Fibroblast of lung (primary cell): ENCODE data around the gene SYT3. TPM values are rescaled to one million over a fixed set of nuclear protein-coding genes. Genes with fewer than 3 reads are reported as not detected.

ENCODE experiments used
- DNase-seq, 2 donors: peaks; one replicate each; pipeline versions ENCODE4 v3.0.0 to v3.0.0-alpha.2; 2010; ENCODE audit warnings: low read depth in 2 of 2
- H2AFZ ChIP-seq: 2 replicates; pipeline ENCODE4 v1.5.1; 2012; ENCODE audit warnings: low read length, control low read depth, inconsistent platforms
- H3K27ac ChIP-seq: 2 replicates; pipeline ENCODE4 v1.5.1; 2011; ENCODE audit warnings: low read length, control low read depth; ENCODE audit not compliant: insufficient read depth
- H3K27me3 ChIP-seq: 2 replicates; pipeline ENCODE4 v1.5.1; 2011; ENCODE audit warnings: mild to moderate bottlenecking, low read length; ENCODE audit not compliant: control insufficient read depth, insufficient read depth
- H3K36me3 ChIP-seq: 2 replicates; pipeline ENCODE4 v1.5.1; 2011; ENCODE audit warnings: low read length; ENCODE audit not compliant: control insufficient read depth, insufficient read depth
- H3K4me1 ChIP-seq: 2 replicates; pipeline ENCODE4 v1.5.1; 2011; ENCODE audit warnings: low read length; ENCODE audit not compliant: control insufficient read depth, insufficient read depth; ENCODE audit errors: extremely low read depth
- H3K4me2 ChIP-seq: 2 replicates; pipeline ENCODE4 v1.5.1; 2011; ENCODE audit warnings: low read length, control low read depth; ENCODE audit not compliant: insufficient read depth; ENCODE audit errors: extremely low read depth
- H3K4me3 ChIP-seq, 4 experiments: fragments of 200-600 bp in 1 of 4; sonication (generic) in 1 of 4; replicated peaks in 1 of 4; 2 replicates each; pipeline ENCODE4 v1.5.1; 2011 to 2016; ENCODE audit warnings: low read length in 4 of 4, low read depth in 3 of 4, mild to moderate bottlenecking in 3 of 4, control low read depth in 2 of 4, inconsistent platforms in 1 of 4, mixed read lengths in 1 of 4; ENCODE audit not compliant: insufficient read depth in 1 of 4; ENCODE audit errors: control extremely low read depth in 1 of 4
- H3K79me2 ChIP-seq: 2 replicates; pipeline ENCODE4 v1.5.1; 2012; ENCODE audit warnings: mild to moderate bottlenecking, low read length, inconsistent platforms; ENCODE audit not compliant: control insufficient read depth, insufficient read depth
- H3K9ac ChIP-seq: 2 replicates; pipeline ENCODE4 v1.5.1; 2011; ENCODE audit warnings: mild to moderate bottlenecking, low read length, control low read depth; ENCODE audit not compliant: insufficient read depth
- H3K9me3 ChIP-seq: 2 replicates; pipeline ENCODE4 v1.5.1; 2012; ENCODE audit warnings: low read depth, low read length; ENCODE audit not compliant: control insufficient read depth, insufficient read depth
- H4K20me1 ChIP-seq: 2 replicates; pipeline ENCODE4 v1.5.1; 2011; ENCODE audit warnings: low read length; ENCODE audit not compliant: control insufficient read depth, insufficient read depth; ENCODE audit errors: extremely low read depth
- CTCF ChIP-seq, 2 donors: IDR thresholded peaks in 1 of 2; conservative IDR thresholded peaks in 1 of 2; 1 replicate in 1 of 2; 2 replicates in 1 of 2; pipeline ENCODE4 v1.5.1; 2011 to 2012; ENCODE audit warnings: low read length in 2 of 2, control low read depth in 1 of 2, inconsistent platforms in 1 of 2, low read depth in 1 of 2, mild to moderate bottlenecking in 1 of 2
- EZH2 ChIP-seq: IDR thresholded peaks from 2 replicates; pipeline ENCODE4 v1.5.1; 2012; ENCODE audit warnings: low read length, control low read depth, mild to moderate bottlenecking; ENCODE audit errors: missing control alignments
- polyA minus RNA-seq: library from RNA; depleted of rRNA, polyadenylated mRNA; stranded (reverse); fragments of >200 nt; gene quantifications from 2 replicates; pipeline ENCODE4 v1.2.3, GENCODE V29; 2011; ENCODE audit warnings: low replicate concordance
- polyA plus RNA-seq, 2 donors: library from polyadenylated mRNA; depleted of rRNA in 1 of 2; stranded (reverse) in 1 of 2; unstranded in 1 of 2; fragments of >200 nt; gene quantifications; 2 replicates each; pipeline ENCODE4 v1.2.1, GENCODE V29; 2011 to 2012; ENCODE audit warnings: missing spikeins in 1 of 2
- total RNA-seq: library from RNA; depleted of rRNA; stranded (reverse); fragments of >200 nt; gene quantifications from 2 replicates; pipeline ENCODE4 v1.2.1, GENCODE V29; 2014

The SYT3 gene
- total RNA-seq: not detected in 2 replicates
- not detected in 2 replicates for polyA plus RNA-seq
- not detected in 2 replicates for polyA plus RNA-seq (2012)
- polyA minus RNA-seq: 1.1 TPM in 1 of 2 replicates, not detected in the other

GRCh38 chr19:50639121-50640112 is at the start of gene SYT3:
Gene SYT3, minus strand, starts transcription at chr19:50639881. Its CDS starts 2,470 bp downstream, at chr19:50637411.
- peak within 1 kb of the TSS in 2 of 4 experiments; percentile 16 to 53 for H3K4me3 ChIP-seq
- H3K4me2 ChIP-seq: no peak within 1 kb of the TSS

GRCh38 chr19:50688766-50689165 is 49.1 kb upstream of the SYT3 start:
- no peak overlapping the region for H3K4me3 ChIP-seq
- no peaks in the 10 kb centered on the region for H3K79me2 ChIP-seq
- no peaks in the 10 kb centered on the region for H3K4me1 ChIP-seq
- H4K20me1 ChIP-seq: no peaks in the 10 kb centered on the region
- H3K27ac ChIP-seq: no peak overlapping the region
- no peak overlapping the region for H3K4me2 ChIP-seq
- DNase-seq: no peak
- H3K9me3 ChIP-seq: no peaks in the 10 kb centered on the region
- peaks cover 2% of the 10 kb centered on the region for H3K27me3 ChIP-seq
- no peak for TF ChIP-seq CTCF (conservative IDR thresholded peaks at IDR 0.05 in 1 of 2, IDR thresholded peaks at IDR 0.05 in 1 of 2; ENCODE audit: low read depth in 1 of 2, low read length in 2 of 2)
- no peak for TF ChIP-seq EZH2
- H2AFZ ChIP-seq: no peak overlapping the region
- no peaks in the 10 kb centered on the region for H3K36me3 ChIP-seq
- H3K9ac ChIP-seq: no peak overlapping the region

More at GRCh38 chr19:50639121-50640112, at the start of gene SYT3:
- Histone ChIP-seq H3K4me1 (no peaks in the 10 kb centered on the region), H3K9ac (no peak within 1 kb of the TSS), H3K36me3 (no peaks in the 10 kb centered on the region), H4K20me1 (no peaks in the 10 kb centered on the region), H3K9me3 (no peaks in the 10 kb centered on the region), H2AFZ (no peak within 1 kb of the TSS), H3K27me3 (no peaks in the 10 kb centered on the region), H3K79me2 (no peaks in the 10 kb centered on the region), H3K27ac (no peak within 1 kb of the TSS)
- peak; percentile 11 to 19 for DNase-seq
- TF ChIP-seq CTCF (conservative IDR thresholded peaks at IDR 0.05 in 1 of 2, IDR thresholded peaks at IDR 0.05 in 1 of 2; ENCODE audit: low read depth in 1 of 2, low read length in 2 of 2): no peak
- peak; percentile 44 for TF ChIP-seq EZH2

- no peak overlapping the region for H3K4me3 ChIP-seq
- no peak overlapping the region for H3K4me2 ChIP-seq
- no peaks in the 10 kb centered on the region for H3K36me3 ChIP-seq
- H3K27me3 ChIP-seq: no peaks in the 10 kb centered on the region
- no peak overlapping the region for H3K27ac ChIP-seq
- no peaks in the 10 kb centered on the region for H4K20me1 ChIP-seq
- TF ChIP-seq EZH2: no peak
- no peak for TF ChIP-seq CTCF (conservative IDR thresholded peaks at IDR 0.05 in 1 of 2, IDR thresholded peaks at IDR 0.05 in 1 of 2; ENCODE audit: low read depth in 1 of 2, low read length in 2 of 2)
- H3K79me2 ChIP-seq: no peaks in the 10 kb centered on the region
- H3K4me1 ChIP-seq: no peaks in the 10 kb centered on the region
- no peak overlapping the region for H2AFZ ChIP-seq
- no peak for DNase-seq
- no peaks in the 10 kb centered on the region for H3K9me3 ChIP-seq
- no peak overlapping the region for H3K9ac ChIP-seq
These were observed 46.8 kb upstream of the SYT3 start for GRCh38 chr19:50686310-50687032.
